T47D (cell line): ENCODE measurements around the gene MYO3B.
"Not testable (repeated sequence)": the region's sequence is repeated elsewhere in the genome, so short reads cannot be mapped to it uniquely, and the experiment has no call there.

Experiments used
- DNase-seq, 2 experiments: peaks; one replicate each; pipeline versions ENCODE4 v3.0.0 to v3.0.0-alpha.2; 2011 to 2012; ENCODE audit warnings: low read depth in 1 of 2, low spot score in 1 of 2
- JUND ChIP-seq: IDR thresholded peaks from 2 replicates; pipeline ENCODE4 v1.6.1; 2012; ENCODE audit warnings: low read depth
- in situ Hi-C: cut with HindIII; loops from 2 replicates; pipeline ENCODE4 v1.10.0; 2016; ENCODE audit warnings: low sequenced_read_pairs, low pct_unique_long_range_greater_than_20kb

The MYO3B gene

DNA sequence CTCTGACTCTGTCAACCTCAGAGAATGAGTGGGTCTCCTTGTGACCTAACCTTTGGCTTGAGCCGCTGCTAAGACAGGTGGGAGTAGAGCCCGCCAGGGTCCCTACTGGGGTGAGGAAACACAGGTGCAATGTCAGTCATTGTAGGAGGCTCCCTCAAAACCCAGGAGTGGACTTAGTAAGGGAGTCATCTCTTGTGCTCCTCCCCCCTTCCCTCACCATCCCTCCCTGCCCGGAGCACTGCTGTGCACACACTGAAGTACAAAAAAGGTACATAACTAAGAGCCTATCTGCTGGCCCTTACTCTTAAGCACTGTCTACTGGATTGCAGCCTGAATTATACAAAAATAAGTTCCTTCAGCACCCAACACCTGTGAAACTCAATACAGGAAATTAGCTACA is 77.2 kb downstream of the MYO3B start:
- no peak for DNase-seq
- in situ Hi-C loops, result no loop called here
- TF ChIP-seq JUND, result no peak

DNA sequence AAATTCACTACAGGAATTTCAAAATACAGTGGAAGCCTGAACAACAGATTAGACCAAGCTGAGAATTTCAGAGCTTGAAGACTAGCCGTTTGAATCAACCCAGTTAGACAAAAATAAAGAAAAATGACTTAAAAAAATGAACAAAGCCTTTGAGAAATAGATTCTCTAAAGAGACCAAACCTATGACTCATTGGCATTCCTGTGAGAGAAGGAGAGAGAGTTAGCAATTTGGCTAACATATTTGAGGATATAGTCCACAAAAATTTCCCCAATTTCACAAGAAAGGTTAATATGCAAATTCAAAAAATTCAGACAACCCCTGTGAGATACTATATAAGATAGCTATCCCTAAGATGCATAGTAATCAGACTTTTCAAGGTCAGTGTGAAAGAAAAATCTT is 78.0 kb downstream of the MYO3B start:
- in situ Hi-C loops, result no loop called here
- no peak for DNase-seq
- TF ChIP-seq JUND, result no peak

DNA sequence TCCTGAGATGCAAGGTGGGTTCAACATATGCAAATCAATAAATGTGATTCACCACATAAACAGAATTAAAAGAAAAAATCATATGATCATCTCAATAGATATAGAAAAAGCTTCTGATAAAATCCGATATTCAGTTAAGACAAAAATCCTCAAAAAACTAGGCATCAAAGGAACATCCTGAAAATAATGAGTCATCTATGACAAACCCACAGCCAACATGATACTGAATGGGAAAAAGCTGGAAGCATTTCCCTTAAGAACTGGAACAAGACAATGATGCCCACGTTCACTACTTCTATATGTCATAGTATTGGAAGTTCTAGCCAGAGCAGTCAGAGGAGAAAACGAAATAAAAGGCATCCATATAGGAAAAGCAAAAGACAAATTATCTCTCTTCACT is 80.4 kb downstream of the MYO3B start:
- DNase-seq, result no peak
- TF ChIP-seq JUND, result no peak
- in situ Hi-C loops, result no loop called here

DNA sequence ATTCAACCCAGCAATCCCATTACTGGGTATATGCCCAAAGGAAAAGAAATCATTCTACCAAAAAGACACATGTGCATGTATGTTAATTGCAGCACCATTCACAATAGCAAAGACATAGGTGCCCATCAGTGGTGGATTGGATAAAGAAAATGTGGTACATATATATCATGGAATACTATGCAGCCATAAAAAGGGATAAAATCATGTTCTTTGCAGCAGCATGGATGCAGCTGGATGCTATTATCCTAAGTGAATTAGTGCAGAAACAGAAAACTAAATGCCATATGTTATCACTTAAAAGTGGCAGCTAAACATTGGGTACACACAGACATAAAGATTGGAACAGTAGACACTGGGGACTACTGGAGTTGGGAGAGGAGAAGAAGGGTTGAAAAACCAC is 82.2 kb downstream of the MYO3B start:
- in situ Hi-C loops, result no loop called here
- TF ChIP-seq JUND, result no peak
- DNase-seq, result no peak

DNA sequence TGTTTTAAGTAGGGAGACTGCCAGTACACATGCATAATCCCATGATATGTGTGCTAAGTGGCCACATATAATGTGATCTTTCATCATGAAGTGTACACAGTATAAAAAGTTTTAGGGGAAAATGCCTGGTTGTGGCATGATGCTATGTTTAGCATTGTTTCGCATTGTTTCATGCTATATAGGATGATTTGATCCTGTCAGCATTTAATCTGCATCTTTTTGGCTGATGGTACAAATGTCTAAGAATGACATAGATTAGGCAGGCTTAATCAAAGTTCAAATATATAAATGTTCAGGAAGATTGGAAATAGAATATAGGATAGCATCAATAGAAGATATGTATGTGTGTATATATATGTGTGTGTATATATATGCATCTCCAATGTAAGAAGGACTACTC is 83.6 kb downstream of the MYO3B start:
- no peak for TF ChIP-seq JUND
- in situ Hi-C loops, result no loop called here
- DNase-seq, result no peak

DNA sequence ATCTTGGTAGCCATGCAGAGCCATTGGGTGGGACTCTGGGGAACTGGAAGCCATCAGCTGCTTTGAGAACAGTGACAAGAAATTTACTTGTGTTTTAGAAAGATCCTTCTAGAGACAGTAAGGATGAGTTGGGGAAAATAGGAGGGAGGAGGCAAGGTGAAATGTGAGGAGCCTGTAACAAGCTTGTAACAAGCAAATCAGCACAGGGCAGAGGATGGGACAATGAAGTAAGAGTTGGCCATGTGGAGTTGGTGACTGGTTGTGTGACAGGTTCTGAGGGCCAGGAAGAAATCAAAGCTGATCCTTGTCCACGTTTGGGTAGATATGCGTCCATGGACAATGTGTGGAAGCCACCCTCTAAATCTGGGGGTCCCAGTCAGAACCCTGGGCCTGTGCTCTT is 84.4 kb downstream of the MYO3B start:
- no peak for TF ChIP-seq JUND
- DNase-seq, result no peak
- in situ Hi-C loops, result no loop called here

DNA sequence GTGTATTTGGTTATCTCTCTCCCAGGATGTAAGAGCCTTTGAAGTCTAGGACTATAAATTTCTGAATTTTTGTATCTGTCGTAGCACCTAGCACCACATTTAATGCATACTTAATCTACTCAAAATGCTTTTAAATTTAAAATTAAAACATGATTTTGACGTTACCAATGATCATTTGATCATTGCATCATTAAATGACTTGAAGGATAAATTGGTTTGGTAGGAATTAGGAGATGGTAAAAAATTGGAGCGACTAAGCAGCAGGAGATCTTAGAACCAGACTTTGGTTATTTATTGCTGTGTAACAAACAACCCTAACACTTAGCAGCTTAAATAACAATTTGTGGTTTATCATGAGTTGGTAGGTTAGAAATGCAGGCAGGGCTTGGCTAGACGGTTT is 84.9 kb downstream of the MYO3B start:
- in situ Hi-C loops, result no loop called here
- DNase-seq, result no peak
- no peak for TF ChIP-seq JUND

DNA sequence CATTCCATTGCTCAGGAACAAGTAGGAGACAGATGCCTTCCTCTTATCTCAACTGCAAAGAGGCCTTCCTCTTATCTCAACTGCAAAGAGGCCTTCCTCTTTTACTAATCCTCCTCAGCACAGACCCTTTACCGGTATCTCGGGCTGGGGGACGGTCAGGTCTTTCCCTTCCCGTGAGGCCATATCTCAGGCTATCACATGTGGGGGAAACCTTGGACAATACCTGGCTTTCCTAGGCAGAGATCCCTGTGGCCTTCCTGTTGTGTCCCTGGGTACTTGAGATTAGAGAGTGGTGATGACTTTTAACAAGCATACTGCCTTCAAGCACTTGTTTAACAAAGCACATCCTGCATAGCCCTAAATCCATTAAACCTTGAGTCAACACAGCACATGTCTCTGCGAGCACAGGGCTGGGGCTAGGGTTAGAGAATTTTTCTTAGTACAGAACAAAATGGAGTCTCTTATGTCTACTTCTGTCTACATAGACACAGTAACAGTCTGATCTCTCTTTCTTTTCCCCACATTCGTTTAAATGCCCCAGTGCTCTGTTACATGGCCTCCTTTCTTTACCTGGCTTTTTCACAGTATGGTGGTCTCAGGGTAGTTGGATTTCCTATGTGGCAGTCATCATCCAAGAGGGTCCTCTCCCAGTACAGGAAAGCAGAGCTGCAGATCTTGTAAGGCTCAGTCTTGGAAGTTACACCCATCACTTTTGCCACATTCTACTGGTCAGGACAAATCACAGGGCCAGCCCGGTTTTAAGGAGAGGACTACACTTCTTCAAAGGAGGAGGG is 86.0 kb downstream of the MYO3B start:
- in situ Hi-C loops, DNase-seq: not testable (repeated sequence)

DNA sequence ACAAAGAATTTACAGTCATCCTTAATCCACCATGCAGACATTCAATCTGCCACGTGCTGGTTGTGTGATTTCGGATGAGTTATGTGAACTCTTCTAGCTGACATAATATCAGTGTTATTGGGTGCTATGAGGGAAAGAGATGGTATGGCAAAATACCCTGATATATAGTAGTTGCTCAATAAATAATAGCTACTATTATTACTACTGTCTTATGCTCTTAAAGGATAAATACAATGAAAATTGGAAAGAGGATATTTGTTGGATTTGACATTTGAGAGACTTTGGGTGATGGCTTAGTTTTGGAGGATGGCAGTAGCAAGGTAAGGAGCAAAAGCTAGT is 86.5 kb downstream of the MYO3B start:
- DNase-seq, result no peak
- TF ChIP-seq JUND, result no peak
- in situ Hi-C loops, result no loop called here

DNA sequence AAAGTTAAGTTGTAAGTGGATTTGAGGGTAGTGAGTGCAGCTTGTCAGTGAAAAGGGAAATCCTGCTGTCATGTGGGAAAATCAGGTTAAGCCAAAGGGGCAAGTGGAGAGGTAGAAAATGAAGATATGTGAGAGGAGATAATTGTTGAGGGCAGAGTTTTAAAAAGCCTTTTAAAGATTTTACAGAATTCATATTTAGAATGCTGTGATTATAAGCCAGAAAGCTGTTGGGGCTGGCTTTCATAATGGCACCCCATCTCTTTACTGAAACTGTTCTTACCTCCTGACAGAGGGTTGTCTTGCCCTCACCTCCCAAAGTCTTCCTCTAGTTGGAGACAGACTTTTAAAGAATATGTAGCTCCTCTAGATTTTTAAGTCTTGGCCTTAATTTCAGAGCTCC is 86.9 kb downstream of the MYO3B start:
- no peak for TF ChIP-seq JUND
- DNase-seq, result no peak

DNA sequence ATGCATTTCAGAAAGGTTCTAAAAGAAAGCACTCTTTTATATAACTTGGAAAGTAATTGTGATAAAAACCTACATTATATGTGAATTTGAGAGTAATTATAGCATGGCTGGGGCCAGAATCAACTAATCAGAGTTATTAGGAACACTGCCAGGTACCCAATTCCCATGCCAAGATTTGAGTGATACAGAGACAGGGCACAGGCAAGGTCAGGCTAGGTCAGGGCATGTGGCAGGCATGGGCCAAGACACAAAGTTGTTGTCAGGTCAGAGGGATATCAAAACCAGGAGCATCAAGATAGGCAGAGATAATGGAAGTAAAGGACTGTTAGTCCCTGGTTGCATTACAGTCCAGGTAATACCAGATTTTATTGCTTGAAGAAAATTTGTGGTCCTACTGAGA is 87.4 kb downstream of the MYO3B start:
- in situ Hi-C loops, result no loop called here
- no peak for TF ChIP-seq JUND
- DNase-seq, result no peak

More for the DNA sequence above, 86.9 kb downstream of the MYO3B start:
- in situ Hi-C loops, result no loop called here

DNA sequence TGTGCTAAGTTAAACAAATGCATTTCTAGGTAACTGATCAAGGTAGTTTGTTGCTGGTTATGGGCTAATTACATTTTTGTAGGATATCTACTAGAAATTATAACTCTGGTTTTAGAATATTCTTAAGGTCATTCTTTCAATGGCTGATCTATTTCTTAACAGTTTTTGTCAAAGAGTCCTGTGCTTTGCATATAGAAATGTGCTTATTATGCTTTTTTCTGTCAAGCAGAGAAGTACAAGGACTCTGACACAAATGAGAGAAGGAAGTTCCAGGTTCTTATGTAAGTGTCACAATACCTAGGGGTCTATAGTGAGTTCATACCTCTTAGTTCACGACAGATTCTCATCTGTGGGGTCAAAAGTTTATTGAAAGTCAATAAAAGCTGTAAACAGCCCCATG is 88.4 kb downstream of the MYO3B start:
- TF ChIP-seq JUND, result no peak
- no peak for DNase-seq
- in situ Hi-C loops, result no loop called here

DNA sequence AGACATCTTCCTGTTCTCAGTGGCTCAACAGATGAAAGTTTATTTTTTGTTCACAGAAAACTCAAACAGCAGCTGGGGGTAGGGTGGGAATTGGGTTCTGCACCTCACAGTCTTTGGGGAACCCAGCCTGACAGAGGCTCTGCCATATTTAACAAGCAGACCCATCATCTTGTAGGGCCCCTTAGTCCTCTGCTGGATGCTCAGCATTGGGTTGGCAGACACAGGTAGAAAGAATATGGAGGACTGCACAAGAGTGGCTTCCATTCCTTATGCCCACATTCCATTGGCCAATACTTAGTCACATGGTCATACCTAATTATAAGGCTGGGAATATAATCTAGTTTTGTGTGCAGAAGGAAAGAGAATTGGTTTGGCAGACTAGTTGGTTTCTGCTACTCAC is 89.1 kb downstream of the MYO3B start:
- no peak for DNase-seq
- in situ Hi-C loops, result no loop called here
- no peak for TF ChIP-seq JUND

DNA sequence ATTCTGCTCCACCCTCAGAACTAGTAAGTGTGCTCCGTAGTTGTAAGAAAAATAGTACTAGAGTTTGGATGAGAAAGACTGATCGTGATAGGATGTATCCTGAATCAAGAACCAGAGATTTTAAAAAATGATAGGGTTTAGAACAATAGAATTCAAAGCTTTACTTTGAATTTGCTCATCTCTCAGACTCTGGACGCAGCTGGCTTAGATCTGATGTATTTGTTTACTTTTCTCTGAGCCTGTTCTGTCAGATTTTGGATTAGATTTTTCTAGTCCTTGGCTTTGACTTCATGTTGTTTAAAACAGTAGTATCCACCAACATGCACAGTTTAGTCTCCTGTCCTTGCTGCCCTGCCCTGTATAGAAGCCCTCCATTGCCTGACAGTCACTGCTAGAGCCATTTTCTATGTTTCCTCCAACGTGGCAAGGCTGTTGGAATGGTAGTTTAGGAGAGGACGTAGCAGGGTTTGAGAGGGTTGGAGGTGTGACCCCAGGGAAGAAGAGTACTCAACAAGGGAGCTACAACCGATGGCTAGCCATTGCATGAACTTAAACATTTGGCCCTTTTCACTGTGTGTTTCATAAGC is 92.4 kb downstream of the MYO3B start:
- in situ Hi-C loops, result no loop called here
- no peak for TF ChIP-seq JUND
- DNase-seq, result no peak
